Dendritic cell treated with granulocyte-macrophage colony-stimulating factor and Interleukin-4, amounts not matched to agents 40 ng/mL and 50 ng/mL, for 4 days (primary cell): ENCODE data around the gene FCMR.

Experiments
- H3K27ac Mint-ChIP-seq: one replicate; pipeline ENCODE4 v1.8.0; 2022; ENCODE audit warnings: mild to moderate bottlenecking, mixed read lengths
- H3K27me3 Mint-ChIP-seq: one replicate; pipeline ENCODE4 v1.8.0; 2022; ENCODE audit warnings: mild to moderate bottlenecking, mixed read lengths
- H3K36me3 Mint-ChIP-seq: one replicate; pipeline ENCODE4 v1.8.0; 2022; ENCODE audit warnings: low read depth, mixed read lengths
- H3K4me1 Mint-ChIP-seq: one replicate; pipeline ENCODE4 v1.8.0; 2022; ENCODE audit warnings: low read depth, mixed read lengths
- H3K4me3 Mint-ChIP-seq: one replicate; pipeline ENCODE4 v1.8.0; 2022; ENCODE audit warnings: mild to moderate bottlenecking, moderate library complexity, mixed read lengths
- H3K9me3 Mint-ChIP-seq: one replicate; pipeline ENCODE4 v1.8.0; 2022; ENCODE audit warnings: mixed read lengths
- intact Hi-C: fragments of 100-400 bp; cut with micrococcal nuclease; formaldehyde crosslinking; loops from one replicate; pipeline ENCODE4 v1.15.0; 2022

The FCMR gene

DNA sequence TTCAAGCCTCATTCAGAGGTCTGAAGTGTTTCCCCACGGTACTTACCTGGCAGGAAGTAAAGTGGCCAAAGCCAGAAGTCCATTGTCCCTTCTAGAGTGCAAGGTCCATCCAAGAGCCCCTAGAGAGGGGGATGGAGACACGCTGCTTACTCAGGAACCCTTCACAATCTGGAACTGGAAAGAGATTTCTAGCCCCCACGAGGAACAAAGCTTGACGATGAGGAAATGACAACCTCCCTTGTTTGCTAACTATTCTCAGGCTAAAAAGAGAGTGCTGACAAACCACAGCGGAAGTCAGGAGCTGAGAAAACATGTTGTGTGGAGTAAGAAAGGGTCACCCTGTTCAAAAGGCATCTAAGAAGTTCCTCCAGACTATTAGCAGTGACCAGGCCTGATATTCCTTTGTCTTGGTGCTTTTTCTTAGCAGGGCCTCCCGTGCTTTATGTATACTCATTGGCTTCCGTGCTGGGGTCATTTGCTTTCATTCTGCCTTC lies at the start of gene FCMR:
FCMR (minus strand) TSS at position 170 of the 494 bp plus-strand sequence; CDS start at position 83, 87 bp downstream.
- H3K27ac Mint-ChIP-seq, result no peak within 1 kb of the TSS
- peaks cover 14% of the 10 kb centered on the region for H3K4me1 Mint-ChIP-seq
- H3K36me3 Mint-ChIP-seq, result no peaks in the 10 kb centered on the region
- H3K4me3 Mint-ChIP-seq, result no peak within 1 kb of the TSS
- H3K9me3 Mint-ChIP-seq, result no peaks in the 10 kb centered on the region
- H3K27me3 Mint-ChIP-seq, result peaks cover 4% of the 10 kb centered on the region
- intact Hi-C loops, result no loop called here

- no peaks in the 10 kb centered on the region for H3K9me3 Mint-ChIP-seq
- intact Hi-C loops, result no loop called here
- H3K36me3 Mint-ChIP-seq, result no peaks in the 10 kb centered on the region
- no peak overlapping the region for H3K27ac Mint-ChIP-seq
- peaks cover 37% of the 10 kb centered on the region for H3K27me3 Mint-ChIP-seq
- no peak overlapping the region for H3K4me3 Mint-ChIP-seq
- peaks cover 49% of the 10 kb centered on the region for H3K4me1 Mint-ChIP-seq
Observed at GRCh38 chr1:206971029-206971655, 49.4 kb upstream of the FCMR start.

- no peaks in the 10 kb centered on the region for H3K9me3 Mint-ChIP-seq
Observed at GRCh38 chr1:206970446-206970845, 48.7 kb upstream of the FCMR start, which contains the start of gene FCAMR. Gene FCAMR (minus strand): TSS chr1:206970460. CDS start chr1:206970125, 335 bp downstream.

GRCh38 chr1:206969090-206969489 lies 47.3 kb upstream of the FCMR start:
- no peaks in the 10 kb centered on the region for H3K36me3 Mint-ChIP-seq
- intact Hi-C loops, result no loop called here
- H3K27me3 Mint-ChIP-seq, result peaks cover 46% of the 10 kb centered on the region
- H3K4me1 Mint-ChIP-seq, result peaks cover 51% of the 10 kb centered on the region
- H3K27ac Mint-ChIP-seq, result peak overlapping the region; percentile 75
- no peak overlapping the region for H3K4me3 Mint-ChIP-seq
- no peaks in the 10 kb centered on the region for H3K9me3 Mint-ChIP-seq

More at GRCh38 chr1:206970446-206970845, 48.7 kb upstream of the FCMR start, which contains the start of gene FCAMR:
- Mint-ChIP-seq H3K27me3 (peaks cover 41% of the 10 kb centered on the region), H3K4me3 (no peak within 1 kb of the TSS), H3K27ac (peak within 1 kb of the TSS; percentile 75), H3K4me1 (peaks cover 49% of the 10 kb centered on the region), H3K36me3 (no peaks in the 10 kb centered on the region)
- intact Hi-C loops, result no loop called here

- no peaks in the 10 kb centered on the region for H3K9me3 Mint-ChIP-seq
- intact Hi-C loops, result no loop called here
- H3K27ac Mint-ChIP-seq, result peak overlapping the region; percentile 75
- H3K4me3 Mint-ChIP-seq, result peak overlapping the region; percentile 33
- H3K36me3 Mint-ChIP-seq, result no peaks in the 10 kb centered on the region
- peaks cover 45% of the 10 kb centered on the region for H3K27me3 Mint-ChIP-seq
- H3K4me1 Mint-ChIP-seq, result peaks cover 69% of the 10 kb centered on the region
Observed at GRCh38 chr1:206967096-206967849, 45.5 kb upstream of the FCMR start.

GRCh38 chr1:206965781-206966180 lies 44.0 kb upstream of the FCMR start:
- Mint-ChIP-seq H3K36me3 (no peaks in the 10 kb centered on the region), H3K4me3 (no peak overlapping the region), H3K9me3 (no peaks in the 10 kb centered on the region), H3K27ac (no peak overlapping the region), H3K27me3 (peaks cover 50% of the 10 kb centered on the region), H3K4me1 (peaks cover 76% of the 10 kb centered on the region)
- intact Hi-C loops, result no loop called here

DNA sequence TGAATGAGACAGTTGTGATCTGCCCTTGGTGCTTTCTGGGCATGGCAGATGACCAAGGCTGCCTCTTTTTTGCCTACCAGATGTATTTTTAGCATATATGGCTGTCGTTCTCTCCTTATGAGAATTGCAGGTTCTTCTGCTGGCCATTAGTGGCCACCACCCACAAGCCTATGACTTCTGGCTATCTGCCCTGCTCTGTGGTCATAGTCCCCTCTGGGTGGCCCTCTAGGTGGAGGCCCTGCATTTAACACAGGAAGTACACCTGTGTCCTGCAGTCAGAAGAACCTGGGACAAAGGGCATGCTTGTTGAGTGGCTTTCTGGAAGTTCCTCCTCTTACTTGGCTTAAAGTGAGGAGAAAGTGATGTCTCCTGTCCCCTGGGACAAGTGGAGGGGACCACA lies 42.0 kb upstream of the FCMR start:
- Mint-ChIP-seq H3K36me3 (no peaks in the 10 kb centered on the region), H3K4me1 (peaks cover 60% of the 10 kb centered on the region), H3K4me3 (no peak overlapping the region), H3K9me3 (no peaks in the 10 kb centered on the region), H3K27ac (no peak overlapping the region), H3K27me3 (peaks cover 48% of the 10 kb centered on the region)
- intact Hi-C loops, result no loop called here

DNA sequence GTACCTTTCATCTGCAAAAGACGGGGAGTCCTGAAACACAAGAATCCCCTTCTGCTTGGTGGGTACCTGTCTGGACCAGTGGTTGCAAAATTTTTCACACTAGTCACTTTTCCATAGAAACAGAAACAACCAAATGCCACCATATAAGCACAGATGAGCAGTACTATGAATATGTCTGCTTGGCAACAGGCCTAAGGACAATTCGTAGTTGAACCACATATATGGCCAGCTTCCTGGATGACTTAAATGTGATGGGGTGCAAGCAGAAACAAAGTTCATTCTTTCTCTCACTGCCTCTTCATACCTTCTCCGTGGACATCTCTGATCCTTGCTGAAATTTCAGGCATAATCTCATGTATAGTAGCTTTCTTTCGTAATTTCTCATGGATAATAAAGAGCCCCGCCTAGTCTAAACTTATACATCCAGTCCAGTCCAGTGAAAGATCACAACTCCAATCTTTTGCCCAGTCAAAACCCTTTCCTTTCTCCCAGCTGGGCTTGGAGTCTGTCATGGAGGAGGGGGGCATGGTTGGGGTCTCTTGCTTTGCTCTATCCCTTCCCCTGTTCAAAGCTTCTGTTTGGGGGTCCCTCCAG lies 41.5 kb upstream of the FCMR start:
- H3K36me3 Mint-ChIP-seq, result no peaks in the 10 kb centered on the region
- no peak overlapping the region for H3K27ac Mint-ChIP-seq

GRCh38 chr1:206962272-206962671 lies 40.5 kb upstream of the FCMR start:
- Mint-ChIP-seq H3K4me1 (peaks cover 45% of the 10 kb centered on the region), H3K36me3 (no peaks in the 10 kb centered on the region), H3K9me3 (no peaks in the 10 kb centered on the region), H3K27me3 (peaks cover 61% of the 10 kb centered on the region), H3K4me3 (peak overlapping the region; percentile 7), H3K27ac (peak overlapping the region; percentile 38)
- intact Hi-C loops, result no loop called here

More for the DNA sequence above, 41.5 kb upstream of the FCMR start:
- Mint-ChIP-seq H3K4me1 (peaks cover 54% of the 10 kb centered on the region), H3K9me3 (no peaks in the 10 kb centered on the region), H3K4me3 (no peak overlapping the region), H3K27me3 (peaks cover 51% of the 10 kb centered on the region)
- intact Hi-C loops, result no loop called here

- no peaks in the 10 kb centered on the region for H3K36me3 Mint-ChIP-seq
- H3K4me3 Mint-ChIP-seq, result no peak overlapping the region
- intact Hi-C loops, result no loop called here
- peaks cover 64% of the 10 kb centered on the region for H3K27me3 Mint-ChIP-seq
- H3K9me3 Mint-ChIP-seq, result no peaks in the 10 kb centered on the region
- H3K4me1 Mint-ChIP-seq, result peaks cover 39% of the 10 kb centered on the region
- peak overlapping the region; percentile 38 for H3K27ac Mint-ChIP-seq
Observed at GRCh38 chr1:206961668-206962067, 39.9 kb upstream of the FCMR start.

GRCh38 chr1:206960676-206961386 lies 39.1 kb upstream of the FCMR start:
- no peak overlapping the region for H3K27ac Mint-ChIP-seq
- H3K9me3 Mint-ChIP-seq, result no peaks in the 10 kb centered on the region
- H3K4me3 Mint-ChIP-seq, result no peak overlapping the region
- peaks cover 38% of the 10 kb centered on the region for H3K4me1 Mint-ChIP-seq
- peaks cover 68% of the 10 kb centered on the region for H3K27me3 Mint-ChIP-seq
- H3K36me3 Mint-ChIP-seq, result no peaks in the 10 kb centered on the region
- intact Hi-C loops, result no loop called here

- Mint-ChIP-seq H3K4me1 (peaks cover 48% of the 10 kb centered on the region), H3K36me3 (no peaks in the 10 kb centered on the region), H3K27me3 (peaks cover 66% of the 10 kb centered on the region), H3K4me3 (no peak overlapping the region), H3K9me3 (no peaks in the 10 kb centered on the region), H3K27ac (no peak overlapping the region)
- intact Hi-C loops, result no loop called here
Observed at GRCh38 chr1:206958144-206958543, 36.4 kb upstream of the FCMR start.

GRCh38 chr1:206957639-206958038 lies 35.9 kb upstream of the FCMR start:
- intact Hi-C loops, result no loop called here

More at GRCh38 chr1:206957639-206958038, 35.9 kb upstream of the FCMR start:
- peaks cover 43% of the 10 kb centered on the region for H3K4me1 Mint-ChIP-seq
- peaks cover 66% of the 10 kb centered on the region for H3K27me3 Mint-ChIP-seq
- no peaks in the 10 kb centered on the region for H3K36me3 Mint-ChIP-seq
- no peak overlapping the region for H3K27ac Mint-ChIP-seq
- H3K4me3 Mint-ChIP-seq, result no peak overlapping the region
- H3K9me3 Mint-ChIP-seq, result no peaks in the 10 kb centered on the region
